ENCODE data around the gene CSK. TPM values are rescaled to one million over a fixed set of nuclear protein-coding genes. Genes with fewer than 3 reads are reported as not detected.

CSK gene
- total RNA-seq (15.8 and 16.9 TPM in 2 replicates), polyA plus RNA-seq (19.1 and 21.8 TPM in 2 replicates)

- peak within 1 kb of the TSS; percentile 60 for H3K27ac ChIP-seq
- TF ChIP-seq CTCF (IDR thresholded peaks at IDR 0.05; ENCODE audit: poor library complexity): peak; percentile 47
- no peak for TF ChIP-seq EZH2phosphoT487 (IDR thresholded peaks at IDR 0.05; ENCODE audit: low read depth, severe bottlenecking, unreplicated experiment)
- peaks cover 37% of the 10 kb centered on the region for H4K20me1 ChIP-seq (ENCODE audit: insufficient read depth, poor library complexity, severe bottlenecking)
- 3% methylated on average over 31 of the region's 74 CpGs for WGBS (ENCODE audit: low lambda C conversion rate, missing lambda C conversion rate)
- H3K4me2 ChIP-seq: peak within 1 kb of the TSS; percentile 99
- H3K4me3 ChIP-seq: peak within 1 kb of the TSS; percentile 99
- H3K27me3 ChIP-seq: no peaks in the 10 kb centered on the region
- H3K36me3 ChIP-seq (replicated peaks; ENCODE audit: insufficient read depth, low read depth): no peaks in the 10 kb centered on the region
- H3K4me1 ChIP-seq (ENCODE audit: insufficient read depth): peaks cover 44% of the 10 kb centered on the region
- H3K9me3 ChIP-seq (ENCODE audit: low read depth): no peaks in the 10 kb centered on the region
- peak within 1 kb of the TSS; percentile 83 for H2AFZ ChIP-seq
- H3K9me2 ChIP-seq (replicated peaks; ENCODE audit: insufficient read depth): no peaks in the 10 kb centered on the region
- peaks cover 49% of the 10 kb centered on the region for H3K79me2 ChIP-seq
- peak; percentile 92 for DNase-seq (ENCODE audit: low spot score)
These were observed at the start of gene CSK for GRCh38 chr15:74781431-74782258. Gene CSK, plus strand, starts transcription at chr15:74782080. Its CDS starts 16,218 bp downstream, at chr15:74798298.

- H3K79me2 ChIP-seq: no peaks in the 10 kb centered on the region
- H3K9me2 ChIP-seq (replicated peaks; ENCODE audit: insufficient read depth): no peaks in the 10 kb centered on the region
- H4K20me1 ChIP-seq (ENCODE audit: insufficient read depth, poor library complexity, severe bottlenecking): no peaks in the 10 kb centered on the region
- H3K9me3 ChIP-seq (ENCODE audit: low read depth): no peaks in the 10 kb centered on the region
- H2AFZ ChIP-seq: no peak overlapping the region
- no peak overlapping the region for H3K27ac ChIP-seq
- no peak for DNase-seq (ENCODE audit: low spot score)
- no peak overlapping the region for H3K4me2 ChIP-seq
- no peaks in the 10 kb centered on the region for H3K27me3 ChIP-seq
- 93% methylated on average over 5 of the region's 5 CpGs for WGBS (ENCODE audit: low lambda C conversion rate, missing lambda C conversion rate)
- TF ChIP-seq EZH2phosphoT487 (IDR thresholded peaks at IDR 0.05; ENCODE audit: low read depth, severe bottlenecking, unreplicated experiment) (no peak), EZH2 (IDR thresholded peaks at IDR 0.05; ENCODE audit: borderline replicate concordance) (no peak), CTCF (IDR thresholded peaks at IDR 0.05; ENCODE audit: poor library complexity) (no peak)
- H3K4me3 ChIP-seq: no peak overlapping the region
- no peaks in the 10 kb centered on the region for H3K4me1 ChIP-seq (ENCODE audit: insufficient read depth)
- no peaks in the 10 kb centered on the region for H3K36me3 ChIP-seq (replicated peaks; ENCODE audit: insufficient read depth, low read depth)
These were observed 49.0 kb upstream of the CSK start for GRCh38 chr15:74732846-74733245.

- Histone ChIP-seq H3K4me1 (ENCODE audit: insufficient read depth) (no peaks in the 10 kb centered on the region), H3K4me3 (no peak overlapping the region), H3K9me3 (ENCODE audit: low read depth) (no peaks in the 10 kb centered on the region), H3K27ac (no peak overlapping the region), H2AFZ (no peak overlapping the region), H3K9me2 (replicated peaks; ENCODE audit: insufficient read depth) (no peaks in the 10 kb centered on the region), H3K27me3 (no peaks in the 10 kb centered on the region), H3K36me3 (replicated peaks; ENCODE audit: insufficient read depth, low read depth) (no peaks in the 10 kb centered on the region), H4K20me1 (ENCODE audit: insufficient read depth, poor library complexity, severe bottlenecking) (no peaks in the 10 kb centered on the region), H3K4me2 (no peak overlapping the region), H3K79me2 (no peaks in the 10 kb centered on the region)
- 94% methylated on average over 3 of the region's 3 CpGs for WGBS (ENCODE audit: low lambda C conversion rate, missing lambda C conversion rate)
- TF ChIP-seq CTCF (IDR thresholded peaks at IDR 0.05; ENCODE audit: poor library complexity) (no peak), EZH2 (IDR thresholded peaks at IDR 0.05; ENCODE audit: borderline replicate concordance) (no peak), EZH2phosphoT487 (IDR thresholded peaks at IDR 0.05; ENCODE audit: low read depth, severe bottlenecking, unreplicated experiment) (no peak)
- DNase-seq (ENCODE audit: low spot score): no peak
These were observed 48.6 kb upstream of the CSK start for GRCh38 chr15:74733269-74733668.

Data from hepatocyte (in vitro differentiated cells).